Measurements from ENCODE around the gene PPP1R3D.

The PPP1R3D gene

DNA sequence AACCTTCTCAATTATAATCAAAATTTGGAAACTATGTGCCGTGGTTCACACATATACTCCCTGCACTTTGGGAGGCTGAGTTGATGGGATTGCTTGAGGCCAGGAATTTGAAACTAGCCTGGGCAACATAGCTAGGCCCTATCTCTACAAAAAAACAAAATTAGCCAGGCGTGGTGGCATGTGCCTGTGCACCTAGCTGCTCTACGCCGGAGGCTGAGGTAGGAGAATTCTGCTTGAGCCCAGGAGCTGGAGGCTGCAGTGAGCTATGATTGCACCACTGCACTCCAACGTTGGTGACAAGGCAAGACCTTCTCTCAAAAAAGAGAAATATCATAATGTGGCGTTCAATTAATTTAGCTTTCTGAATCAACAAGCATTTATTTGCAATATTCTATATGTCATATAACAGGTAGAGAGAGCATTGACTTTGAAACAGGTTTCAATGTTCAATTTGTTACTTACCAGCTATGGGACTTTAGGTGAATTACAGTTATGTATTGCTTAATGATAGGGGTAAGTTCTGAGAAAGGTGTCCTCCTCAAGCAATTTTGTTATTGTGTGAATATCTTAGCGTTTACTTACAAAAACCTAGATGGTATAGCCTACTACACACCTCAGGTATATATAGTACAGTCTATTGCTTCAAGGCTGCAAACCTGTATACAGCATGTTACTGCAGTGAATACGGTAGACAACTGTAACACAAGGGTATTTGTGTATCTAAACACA lies 4.5 kb downstream of the PPP1R3D start:
- TF ChIP-seq, protein P1, sequence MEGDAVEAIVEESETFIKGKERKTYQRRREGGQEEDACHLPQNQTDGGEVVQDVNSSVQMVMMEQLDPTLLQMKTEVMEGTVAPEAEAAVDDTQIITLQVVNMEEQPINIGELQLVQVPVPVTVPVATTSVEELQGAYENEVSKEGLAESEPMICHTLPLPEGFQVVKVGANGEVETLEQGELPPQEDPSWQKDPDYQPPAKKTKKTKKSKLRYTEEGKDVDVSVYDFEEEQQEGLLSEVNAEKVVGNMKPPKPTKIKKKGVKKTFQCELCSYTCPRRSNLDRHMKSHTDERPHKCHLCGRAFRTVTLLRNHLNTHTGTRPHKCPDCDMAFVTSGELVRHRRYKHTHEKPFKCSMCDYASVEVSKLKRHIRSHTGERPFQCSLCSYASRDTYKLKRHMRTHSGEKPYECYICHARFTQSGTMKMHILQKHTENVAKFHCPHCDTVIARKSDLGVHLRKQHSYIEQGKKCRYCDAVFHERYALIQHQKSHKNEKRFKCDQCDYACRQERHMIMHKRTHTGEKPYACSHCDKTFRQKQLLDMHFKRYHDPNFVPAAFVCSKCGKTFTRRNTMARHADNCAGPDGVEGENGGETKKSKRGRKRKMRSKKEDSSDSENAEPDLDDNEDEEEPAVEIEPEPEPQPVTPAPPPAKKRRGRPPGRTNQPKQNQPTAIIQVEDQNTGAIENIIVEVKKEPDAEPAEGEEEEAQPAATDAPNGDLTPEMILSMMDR (IDR thresholded peaks at IDR 0.05; ENCODE audit: insufficient read depth, low read length, poor library complexity, severe bottlenecking) = no peak
- Histone ChIP-seq H3K27me3 (replicated peaks; ENCODE audit: control insufficient read depth, insufficient read depth, low read length) (no peaks in the 10 kb centered on the region), H3K36me3 (ENCODE audit: control insufficient read depth, insufficient read depth, low read length) (no peaks in the 10 kb centered on the region), H3K4me3 (replicated peaks; ENCODE audit: low read depth, low read length) (no peak overlapping the region)
- DNase-seq (ENCODE audit: extremely low read depth, insufficient read length) = no peak

DNA sequence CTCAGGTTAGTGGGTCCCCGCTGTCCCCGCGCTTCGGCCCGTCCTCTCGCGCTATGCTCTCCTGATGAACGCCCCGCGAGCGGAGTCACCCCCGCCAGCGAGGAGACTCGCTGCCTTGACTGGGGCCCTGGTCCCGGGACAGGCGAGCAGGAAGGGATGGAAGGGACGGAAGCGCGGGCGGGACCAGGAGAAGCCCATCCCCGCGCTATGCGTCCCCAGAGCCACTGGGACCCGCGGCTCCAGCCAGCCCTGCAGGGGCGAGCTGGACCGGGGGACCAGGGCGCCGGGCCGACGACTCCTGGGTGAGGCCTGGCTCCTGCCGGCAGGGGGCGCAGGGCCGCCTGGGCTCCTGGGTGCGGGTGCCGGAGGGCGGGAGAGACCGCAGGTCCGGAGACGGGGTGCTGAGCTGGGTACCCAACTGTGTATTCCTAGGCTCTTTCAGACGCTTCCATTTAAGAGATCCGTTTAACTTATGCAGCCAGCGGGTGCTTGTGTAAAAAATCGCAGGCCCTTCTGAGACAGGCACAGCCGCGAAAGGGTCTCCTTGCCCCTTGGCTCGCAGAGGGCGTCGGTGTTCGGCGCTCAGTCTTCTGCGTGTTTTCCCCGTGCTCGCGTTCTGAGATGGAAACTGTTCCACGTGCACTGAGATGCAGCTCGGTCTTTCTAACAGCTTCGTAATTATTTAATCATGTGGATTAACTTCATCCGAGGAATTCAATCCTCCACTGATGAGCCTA lies 6.1 kb downstream of the PPP1R3D start:
- H3K27me3 ChIP-seq (replicated peaks; ENCODE audit: control insufficient read depth, insufficient read depth, low read length) = no peaks in the 10 kb centered on the region
- no peak overlapping the region; the same call in 1 of the 2 replicates for H3K4me3 ChIP-seq (replicated peaks; ENCODE audit: low read depth, low read length)
- H3K36me3 ChIP-seq (ENCODE audit: control insufficient read depth, insufficient read depth, low read length) = no peaks in the 10 kb centered on the region
- peak; percentile 71 for DNase-seq (ENCODE audit: extremely low read depth, insufficient read length)
- TF ChIP-seq, protein P1 (IDR thresholded peaks at IDR 0.05; ENCODE audit: insufficient read depth, low read length, poor library complexity, severe bottlenecking) = peak; percentile 40

DNA sequence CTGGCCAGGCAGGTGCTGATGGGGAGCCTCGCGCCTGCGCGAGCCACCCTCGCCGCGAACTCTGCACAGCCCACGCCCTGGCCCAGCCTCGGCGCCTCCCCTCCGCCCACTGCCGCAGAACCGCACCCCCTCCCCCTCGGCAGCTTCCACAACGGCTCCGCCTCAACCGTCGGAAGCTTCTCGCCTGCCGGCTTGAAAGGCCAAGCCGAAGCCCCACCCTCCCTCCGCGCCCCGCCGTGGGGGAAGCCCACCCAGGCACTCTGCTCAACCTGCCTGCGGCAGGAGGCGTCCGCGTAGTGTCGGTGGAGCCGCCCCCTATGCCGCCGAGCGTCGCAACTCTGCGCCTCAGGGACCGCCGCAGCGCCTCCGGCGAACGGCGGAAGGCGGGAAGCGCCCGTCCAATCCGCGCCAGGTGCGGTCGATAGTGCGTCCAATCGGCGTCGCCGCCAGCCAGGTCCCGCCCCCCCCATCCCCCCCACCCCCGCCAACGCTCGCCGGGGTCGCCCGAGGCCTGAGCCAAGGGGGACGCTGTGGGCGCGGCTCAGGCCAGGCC lies 6.7 kb downstream of the PPP1R3D start, which contains the start of gene SYCP2:
TSS of gene SYCP2 (minus strand) at position 342 of the 553 bp plus-strand sequence. CDS start 11,224 bp downstream, outside the sequence.
- TF ChIP-seq, protein P1 (IDR thresholded peaks at IDR 0.05; ENCODE audit: insufficient read depth, low read length, poor library complexity, severe bottlenecking) = no peak
- no peaks in the 10 kb centered on the region for H3K27me3 ChIP-seq (replicated peaks; ENCODE audit: control insufficient read depth, insufficient read depth, low read length)
- no peak within 1 kb of the TSS; the same call in 1 of the 2 replicates for H3K4me3 ChIP-seq (replicated peaks; ENCODE audit: low read depth, low read length)
- no peaks in the 10 kb centered on the region for H3K36me3 ChIP-seq (ENCODE audit: control insufficient read depth, insufficient read depth, low read length)
- DNase-seq (ENCODE audit: extremely low read depth, insufficient read length) = peak; percentile 47

DNA sequence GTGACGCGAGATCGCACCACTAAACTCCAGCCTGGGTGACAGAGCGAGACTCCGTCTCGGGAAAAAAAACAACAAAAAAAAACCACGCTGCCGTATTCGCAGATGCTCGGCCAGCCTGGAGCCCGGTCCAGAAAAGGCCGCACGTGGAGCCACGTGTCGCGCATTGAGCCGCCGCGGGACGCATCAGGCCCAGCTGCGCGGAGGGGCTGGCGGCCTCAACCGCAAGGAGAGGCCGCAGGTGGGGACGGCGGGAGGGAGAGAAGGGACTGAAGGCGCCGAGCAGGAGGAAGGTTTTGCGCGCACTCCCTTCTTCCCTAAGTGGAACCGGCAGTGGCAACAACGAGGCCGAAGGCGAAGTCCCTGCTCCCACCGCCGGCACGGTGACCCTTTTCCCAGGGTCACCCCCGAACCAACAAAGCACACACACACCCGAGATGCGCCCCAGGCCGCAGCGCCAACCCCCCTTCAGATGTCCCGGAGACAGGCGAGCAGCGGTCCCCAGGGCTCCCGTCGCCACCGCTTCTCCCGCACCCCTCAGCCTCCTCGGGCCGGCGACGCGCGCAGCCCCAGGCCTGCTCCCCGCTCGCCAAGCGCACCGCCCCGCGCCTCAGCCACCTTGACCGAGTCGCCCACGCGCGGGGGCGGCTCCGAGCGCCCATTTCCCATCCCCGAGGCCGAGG lies 7.3 kb downstream of the PPP1R3D start:
- TF ChIP-seq, protein P1 (IDR thresholded peaks at IDR 0.05; ENCODE audit: insufficient read depth, low read length, poor library complexity, severe bottlenecking) = no peak
- Histone ChIP-seq H3K36me3 (ENCODE audit: control insufficient read depth, insufficient read depth, low read length) (no peaks in the 10 kb centered on the region), H3K4me3 (replicated peaks; ENCODE audit: low read depth, low read length) (no peak overlapping the region), H3K27me3 (replicated peaks; ENCODE audit: control insufficient read depth, insufficient read depth, low read length) (no peaks in the 10 kb centered on the region)
- no peak for DNase-seq (ENCODE audit: extremely low read depth, insufficient read length)

GRCh38 chr20:59931511-59932312 lies 8.4 kb downstream of the PPP1R3D start:
- no peaks in the 10 kb centered on the region for H3K27me3 ChIP-seq (replicated peaks; ENCODE audit: control insufficient read depth, insufficient read depth, low read length)
- H3K36me3 ChIP-seq (ENCODE audit: control insufficient read depth, insufficient read depth, low read length) = no peaks in the 10 kb centered on the region
- TF ChIP-seq, protein P1 (IDR thresholded peaks at IDR 0.05; ENCODE audit: insufficient read depth, low read length, poor library complexity, severe bottlenecking) = no peak
- no peak for DNase-seq (ENCODE audit: extremely low read depth, insufficient read length)
- H3K4me3 ChIP-seq (replicated peaks; ENCODE audit: low read depth, low read length) = no peak overlapping the region

Measured in GM06990 (cell line).